Mesenchymal stem cell (in vitro differentiated cells and primary cell): Measurements from ENCODE around the gene IFNAR1.

Experiments
- DNase-seq: peaks from one replicate; pipeline ENCODE4 v3.0.0-alpha.2; 2013
- H2AFZ ChIP-seq: one replicate; pipeline ENCODE4 v1.6.1; 2013; ENCODE audit warnings: low read depth, mild to moderate bottlenecking, control low read depth, inconsistent platforms, low read length, moderate library complexity
- H2AK5ac ChIP-seq: 2 replicates; pipeline ENCODE4 v1.6.1; 2013; ENCODE audit warnings: low read length, moderate library complexity, mild to moderate bottlenecking, inconsistent platforms; ENCODE audit not compliant: severe bottlenecking
- H2BK120ac ChIP-seq: one replicate; pipeline ENCODE4 v1.6.1; 2013; ENCODE audit warnings: low read depth, mild to moderate bottlenecking, inconsistent platforms, low read length, moderate library complexity
- H2BK12ac ChIP-seq, 2 experiments: one replicate each; pipeline ENCODE4 v1.6.1; 2013; ENCODE audit warnings: inconsistent platforms in 2 of 2, low read length in 2 of 2, mild to moderate bottlenecking in 2 of 2, moderate library complexity in 2 of 2, control low read depth in 1 of 2
- H2BK15ac ChIP-seq: one replicate; pipeline ENCODE4 v1.6.1; 2013; ENCODE audit warnings: mild to moderate bottlenecking, low read depth, inconsistent platforms; ENCODE audit not compliant: poor library complexity, severe bottlenecking
- H2BK5ac ChIP-seq: 2 replicates; pipeline ENCODE4 v1.6.1; 2013; ENCODE audit warnings: low read depth, mild to moderate bottlenecking, low read length, control low read depth, inconsistent platforms; ENCODE audit not compliant: poor library complexity, severe bottlenecking
- H3K14ac ChIP-seq, 2 experiments: one replicate each; pipeline ENCODE4 v1.6.1; 2013; ENCODE audit warnings: inconsistent platforms in 2 of 2, low read length in 2 of 2, control low read depth in 1 of 2, mild to moderate bottlenecking in 1 of 2, moderate library complexity in 1 of 2
- H3K18ac ChIP-seq, 2 experiments: one replicate each; pipeline ENCODE4 v1.6.1; 2013; ENCODE audit warnings: inconsistent platforms in 2 of 2, low read length in 2 of 2, control low read depth in 1 of 2, low read depth in 1 of 2, mild to moderate bottlenecking in 1 of 2
- H3K23ac ChIP-seq, 2 experiments: one replicate each; pipeline ENCODE4 v1.6.1; 2013; ENCODE audit warnings: inconsistent platforms in 2 of 2, low read length in 2 of 2, mild to moderate bottlenecking in 2 of 2, moderate library complexity in 2 of 2, control low read depth in 1 of 2
- H3K27ac ChIP-seq: 2 replicates; pipeline ENCODE4 v1.5.1; 2013; ENCODE audit warnings: mild to moderate bottlenecking, moderate library complexity, low read length, control low read depth, inconsistent platforms; ENCODE audit not compliant: poor library complexity, severe bottlenecking
- H3K27me3 ChIP-seq, 2 experiments: 2 replicates each; pipeline versions ENCODE4 v1.6.1 to v1.7.0; 2013; ENCODE audit warnings: low read length in 2 of 2, mild to moderate bottlenecking in 2 of 2, moderate library complexity in 2 of 2, control low read depth in 1 of 2, inconsistent platforms in 1 of 2; ENCODE audit not compliant: control insufficient read depth in 1 of 2, insufficient read depth in 1 of 2
- H3K36me3 ChIP-seq, 2 experiments: 2 replicates each; pipeline versions ENCODE4 v1.6.1 to v1.7.0; 2013; ENCODE audit warnings: low read length in 2 of 2, control low read depth in 1 of 2, inconsistent platforms in 1 of 2, low read depth in 1 of 2, mild to moderate bottlenecking in 1 of 2; ENCODE audit not compliant: insufficient read depth in 2 of 2, control insufficient read depth in 1 of 2
- H3K4ac ChIP-seq, 2 experiments: one replicate each; pipeline ENCODE4 v1.6.1; 2013; ENCODE audit warnings: inconsistent platforms in 2 of 2, low read length in 2 of 2, mild to moderate bottlenecking in 2 of 2, moderate library complexity in 2 of 2, control low read depth in 1 of 2, low read depth in 1 of 2
- H3K4me1 ChIP-seq: 2 replicates; pipeline ENCODE4 v1.6.1; 2013; ENCODE audit warnings: low read depth, low read length, control low read depth; ENCODE audit not compliant: control insufficient read depth, insufficient read depth
- H3K4me2 ChIP-seq: 2 replicates; pipeline ENCODE4 v1.6.1; 2013; ENCODE audit warnings: low read length, mild to moderate bottlenecking, inconsistent platforms; ENCODE audit not compliant: poor library complexity, severe bottlenecking
- H3K4me3 ChIP-seq, 2 experiments: 2 replicates each; pipeline versions ENCODE4 v1.5.1 to v1.7.0; 2013; ENCODE audit warnings: low read length in 2 of 2, mild to moderate bottlenecking in 2 of 2, control low read depth in 1 of 2, low read depth in 1 of 2; ENCODE audit not compliant: insufficient read depth in 1 of 2
- H3K79me1 ChIP-seq: replicated peaks from 2 replicates; pipeline ENCODE4 v1.6.1; 2013; ENCODE audit warnings: mild to moderate bottlenecking, control low read depth, low read length, inconsistent platforms; ENCODE audit not compliant: poor library complexity, severe bottlenecking
- H3K9ac ChIP-seq: 2 replicates; pipeline ENCODE4 v1.7.0; 2013; ENCODE audit warnings: mild to moderate bottlenecking, low read length, moderate library complexity
- H3K9me3 ChIP-seq: 2 replicates; pipeline ENCODE4 v1.7.0; 2013; ENCODE audit warnings: mild to moderate bottlenecking, low read length; ENCODE audit not compliant: control insufficient read depth
- H4K8ac ChIP-seq: one replicate; pipeline ENCODE4 v1.6.1; 2013; ENCODE audit warnings: inconsistent platforms, mild to moderate bottlenecking, low read length, moderate library complexity
- H4K91ac ChIP-seq: one replicate; pipeline ENCODE4 v1.6.1; 2013; ENCODE audit warnings: mild to moderate bottlenecking, low read length, inconsistent platforms
- WGBS: methylation state at CpG from one replicate; pipeline ENCODE4 v1.1.7; 2013; ENCODE audit warnings: mixed read lengths; 5-methylcytosine and 5-hydroxymethylcytosine counted together

Gene IFNAR1

GRCh38 chr21:33387294-33387693 is 62.5 kb downstream of the IFNAR1 start:
- WGBS, result 94% methylated on average over 6 of the region's 6 CpGs
- H3K79me1 ChIP-seq, result no peaks in the 10 kb centered on the region
- no peaks in the 10 kb centered on the region for H3K36me3 ChIP-seq
- no peak overlapping the region for H2AFZ ChIP-seq
- H3K4me3 ChIP-seq, result no peak overlapping the region
- H3K9ac ChIP-seq, result no peak overlapping the region
- no peak overlapping the region for H4K8ac ChIP-seq
- no peak overlapping the region for H3K27ac ChIP-seq
- H2BK12ac ChIP-seq, result no peak overlapping the region
- no peak overlapping the region for H2BK120ac ChIP-seq
- H2BK15ac ChIP-seq, result no peak overlapping the region
- no peak overlapping the region for H2AK5ac ChIP-seq
- no peak for DNase-seq
- H3K9me3 ChIP-seq, result no peaks in the 10 kb centered on the region
- peaks cover 17% of the 10 kb centered on the region for H3K4me1 ChIP-seq
- H3K18ac ChIP-seq, result no peak overlapping the region
- H4K91ac ChIP-seq, result no peak overlapping the region
- H2BK5ac ChIP-seq, result no peak overlapping the region
- H3K4ac ChIP-seq, result no peak overlapping the region
- no peak overlapping the region for H3K14ac ChIP-seq
- peaks cover 0 to 22% of the 10 kb centered on the region in 2 experiments for H3K27me3 ChIP-seq
- no peak overlapping the region for H3K23ac ChIP-seq
- no peak overlapping the region for H3K4me2 ChIP-seq

DNA sequence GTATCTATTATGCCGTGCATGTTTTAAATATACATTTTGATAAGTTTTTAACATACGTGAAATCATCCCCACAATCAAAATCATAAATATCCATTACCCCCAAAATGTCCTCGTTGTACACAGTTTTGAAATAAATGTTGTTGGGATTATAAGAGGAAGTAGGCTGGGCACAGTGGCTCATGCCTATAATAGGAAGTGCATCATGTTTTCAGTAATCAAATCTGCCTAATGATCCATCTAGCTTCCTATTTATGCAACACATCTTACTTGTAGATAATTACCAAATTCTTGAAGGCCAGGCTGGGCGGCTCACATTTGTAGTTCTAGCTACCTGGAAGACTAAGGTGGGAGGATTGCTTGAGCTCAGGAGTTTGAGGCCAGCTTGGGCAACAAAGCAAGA is 63.4 kb downstream of the IFNAR1 start:
- no peak overlapping the region for H2AFZ ChIP-seq
- DNase-seq, result no peak
- H4K8ac ChIP-seq, result no peak overlapping the region
- H3K9ac ChIP-seq, result no peak overlapping the region
- peaks cover 0 to 29% of the 10 kb centered on the region in 2 experiments for H3K27me3 ChIP-seq
- no peak overlapping the region for H2BK5ac ChIP-seq
- H3K23ac ChIP-seq, result no peak overlapping the region
- no peaks in the 10 kb centered on the region for H3K36me3 ChIP-seq
- H3K9me3 ChIP-seq, result no peaks in the 10 kb centered on the region
- no peak overlapping the region for H2BK12ac ChIP-seq
- H3K79me1 ChIP-seq, result no peaks in the 10 kb centered on the region
- no peak overlapping the region for H3K4me3 ChIP-seq
- no peak overlapping the region for H3K18ac ChIP-seq
- no peak overlapping the region for H2BK15ac ChIP-seq
- no peak overlapping the region for H2BK120ac ChIP-seq
- no peak overlapping the region for H3K14ac ChIP-seq
- no peak overlapping the region for H4K91ac ChIP-seq
- 87% methylated on average over 2 of the region's 4 CpGs for WGBS
- peaks cover 8% of the 10 kb centered on the region for H3K4me1 ChIP-seq
- no peak overlapping the region for H3K27ac ChIP-seq
- no peak overlapping the region for H3K4ac ChIP-seq
- no peak overlapping the region for H3K4me2 ChIP-seq
- H2AK5ac ChIP-seq, result no peak overlapping the region

DNA sequence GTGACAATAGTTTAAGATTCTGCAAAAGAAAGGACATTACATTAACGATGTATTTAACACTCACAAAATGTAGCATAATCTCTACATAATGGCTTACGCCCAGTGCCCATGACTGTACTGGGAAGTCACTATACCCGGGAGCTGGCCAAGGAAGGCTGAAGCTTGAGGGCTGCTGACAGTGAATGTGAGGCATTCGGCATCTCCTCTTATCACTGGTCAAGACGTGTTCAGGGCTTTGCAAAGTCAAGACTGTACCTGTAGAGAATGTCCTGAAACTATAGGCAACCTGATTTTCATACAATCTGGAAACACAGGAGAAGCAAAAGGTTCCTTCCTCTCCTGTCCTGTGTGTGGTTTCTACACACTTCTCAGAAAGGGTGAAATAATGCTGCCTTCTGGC is 65.7 kb downstream of the IFNAR1 start:
- Histone ChIP-seq H3K14ac (no peak overlapping the region), H3K27ac (no peak overlapping the region), H3K4me3 (no peak overlapping the region), H3K36me3 (no peaks in the 10 kb centered on the region), H3K79me1 (no peaks in the 10 kb centered on the region), H3K4me1 (no peaks in the 10 kb centered on the region), H2BK120ac (no peak overlapping the region), H2BK15ac (no peak overlapping the region), H2AFZ (no peak overlapping the region), H3K23ac (no peak overlapping the region), H3K9me3 (no peaks in the 10 kb centered on the region), H2AK5ac (no peak overlapping the region), H3K4me2 (no peak overlapping the region), H2BK5ac (no peak overlapping the region), H4K91ac (no peak overlapping the region), H3K18ac (no peak overlapping the region), H4K8ac (no peak overlapping the region), H3K4ac (no peak overlapping the region), H3K9ac (no peak overlapping the region), H3K27me3 (peaks cover 0 to 30% of the 10 kb centered on the region in 2 experiments), H2BK12ac (no peak overlapping the region)
- DNase-seq, result no peak
- WGBS, result 96% methylated on average over 5 of the region's 5 CpGs

- Histone ChIP-seq H3K27ac (no peak overlapping the region), H3K4me3 (no peak overlapping the region), H4K91ac (no peak overlapping the region), H2BK5ac (no peak overlapping the region), H2BK120ac (no peak overlapping the region), H3K4me2 (no peak overlapping the region), H3K79me1 (no peaks in the 10 kb centered on the region), H3K9ac (no peak overlapping the region), H3K36me3 (no peaks in the 10 kb centered on the region), H3K14ac (no peak overlapping the region), H3K23ac (no peak overlapping the region), H3K9me3 (no peaks in the 10 kb centered on the region), H3K18ac (no peak overlapping the region), H3K4me1 (peaks cover 5% of the 10 kb centered on the region), H2AFZ (no peak overlapping the region), H3K4ac (no peak overlapping the region), H3K27me3 (peaks cover 0 to 30% of the 10 kb centered on the region in 2 experiments), H2AK5ac (no peak overlapping the region), H2BK15ac (no peak overlapping the region), H4K8ac (no peak overlapping the region), H2BK12ac (no peak overlapping the region)
- 90% methylated on average over 6 of the region's 6 CpGs for WGBS
- no peak for DNase-seq
These were observed 66.9 kb downstream of the IFNAR1 start for GRCh38 chr21:33391656-33392055.
